HG02981 (cell line): ENCODE data around the gene TRIO.
A peak's percentile ranks its signal among the peaks of the same experiment; 100 is the strongest.

Source experiments
- ATAC-seq: cut with Tn5 transposase; IDR thresholded peaks from one replicate; pipeline ENCODE4 v1.9.1; 2021; ENCODE audit warnings: mild to moderate bottlenecking, moderate library complexity; ENCODE audit not compliant: unreplicated experiment

Gene TRIO

GRCh38 chr5:14122089-14122488 lies 21.1 kb upstream of the TRIO start:
- no peak for ATAC-seq

GRCh38 chr5:14123551-14123950 lies 19.6 kb upstream of the TRIO start:
- no peak for ATAC-seq

DNA sequence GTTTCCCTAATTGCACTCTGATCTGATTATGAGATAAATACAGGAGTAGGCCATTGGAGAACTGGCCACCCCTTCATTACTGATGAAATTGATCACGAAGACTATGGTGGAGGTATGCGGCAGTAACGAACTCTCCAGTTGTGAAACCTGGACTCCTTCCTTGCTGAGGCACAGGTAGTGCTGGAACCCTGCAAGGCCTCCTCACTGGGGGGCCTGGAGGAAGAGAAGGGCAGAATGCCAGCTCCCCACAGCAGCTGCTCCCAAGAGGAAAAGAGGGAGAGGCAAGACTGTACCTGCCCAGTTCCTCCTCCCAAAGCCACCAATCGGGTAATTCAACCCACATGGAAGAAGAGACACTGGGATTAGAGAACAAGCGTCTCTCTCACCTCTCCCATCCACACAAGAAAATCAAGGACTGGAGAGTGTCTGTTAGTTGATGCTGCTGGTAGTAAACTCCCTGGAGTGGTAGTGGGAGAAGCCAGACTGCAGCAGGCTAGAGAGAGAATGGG lies 19.1 kb upstream of the TRIO start:
- ATAC-seq, result no peak

- ATAC-seq, result no peak
These were observed 17.9 kb upstream of the TRIO start for GRCh38 chr5:14125262-14125661.

GRCh38 chr5:14127587-14127986 lies 15.6 kb upstream of the TRIO start:
- no peak for ATAC-seq

- ATAC-seq, result no peak
These were observed 15.1 kb upstream of the TRIO start for GRCh38 chr5:14128079-14128478.

DNA sequence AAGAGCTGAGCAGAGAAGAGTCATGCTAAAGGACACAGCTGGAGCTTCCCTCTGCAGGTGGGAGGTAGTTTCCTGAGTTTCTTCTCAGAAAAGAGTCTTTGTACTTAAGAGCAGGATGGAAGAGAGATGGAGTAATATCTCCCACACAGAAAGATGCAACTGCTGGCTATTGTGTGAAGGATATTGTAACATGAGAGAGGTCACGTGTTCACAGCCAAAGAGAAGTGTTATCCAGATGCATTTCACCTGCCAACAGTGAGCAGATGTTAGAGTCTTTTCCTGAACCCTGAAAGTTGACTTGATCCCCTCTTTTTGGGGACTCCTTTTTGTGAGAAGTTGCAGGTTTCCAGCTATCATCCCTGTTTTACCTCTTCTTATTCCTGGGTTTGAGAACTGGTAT lies 14.0 kb upstream of the TRIO start:
- no peak for ATAC-seq

DNA sequence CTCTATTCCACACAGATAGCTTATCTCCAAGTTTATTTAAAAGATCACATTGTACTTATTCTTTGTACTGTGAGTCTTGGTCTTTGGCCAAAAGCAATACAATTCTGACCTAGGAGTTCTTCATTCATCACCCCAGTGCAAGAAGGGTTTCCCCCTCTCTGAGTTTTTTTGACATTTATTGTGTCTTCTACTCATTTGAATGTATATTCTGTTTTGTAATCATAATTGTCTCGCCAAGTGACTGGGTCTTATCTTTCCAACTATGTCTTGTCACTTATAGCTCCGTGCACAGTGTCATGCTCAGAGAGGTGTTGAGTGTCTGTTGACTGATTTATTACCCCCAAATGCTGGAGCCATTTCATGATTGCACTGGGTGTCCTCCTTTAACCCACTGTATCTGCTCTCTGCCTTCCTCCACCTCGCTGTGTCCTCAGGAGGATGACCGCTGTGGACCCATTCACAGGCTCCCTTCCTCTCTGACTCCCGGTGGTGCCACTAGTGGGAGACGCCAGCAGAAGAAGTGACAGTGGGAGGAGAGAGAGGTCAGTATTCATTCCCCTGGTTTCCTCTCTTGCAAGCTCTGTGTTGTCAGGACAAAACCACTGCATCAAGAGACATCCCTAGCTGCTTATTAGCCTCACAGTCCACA lies 11.2 kb upstream of the TRIO start:
- no peak for ATAC-seq

- ATAC-seq, result no peak
These were observed 9.7 kb upstream of the TRIO start for GRCh38 chr5:14133394-14133793.

DNA sequence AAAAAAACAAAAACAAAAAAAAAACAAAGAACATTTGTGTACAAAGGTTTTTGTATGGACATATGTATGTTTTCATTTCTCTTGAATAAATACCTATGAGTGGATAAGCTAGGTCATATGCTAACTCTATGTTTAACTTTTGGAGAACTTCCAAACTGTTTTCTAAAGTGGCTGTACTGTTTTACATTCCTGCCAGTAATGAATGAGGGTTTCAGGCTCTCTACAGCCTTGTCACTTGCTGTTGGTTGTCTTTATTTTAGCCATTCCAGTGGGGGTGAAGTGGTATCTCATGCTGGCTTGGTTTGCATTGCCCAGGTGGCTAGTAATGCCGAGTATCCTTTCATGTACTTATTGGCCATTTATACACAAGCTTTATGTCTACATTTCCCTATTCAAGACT lies 9.1 kb upstream of the TRIO start:
- ATAC-seq, result no peak

DNA sequence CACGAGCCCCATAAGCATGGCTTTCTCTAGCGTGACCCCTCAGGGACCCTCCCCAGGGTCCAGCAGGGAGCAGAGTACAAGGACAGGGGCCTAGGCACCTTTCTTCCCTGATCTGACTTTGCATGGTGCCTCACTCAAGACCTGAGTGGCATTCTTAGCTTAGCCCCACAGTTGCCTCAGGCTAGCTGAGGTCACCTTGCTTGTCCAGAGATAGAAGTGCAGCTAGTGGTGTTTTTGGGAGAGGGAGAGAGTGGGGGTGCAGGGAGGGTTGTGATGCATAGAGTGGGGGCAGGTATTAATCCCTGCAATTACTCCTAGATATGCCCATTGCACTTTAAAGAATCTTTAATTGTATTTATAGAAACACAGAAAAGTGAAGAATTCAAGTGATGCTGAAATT lies 8.4 kb upstream of the TRIO start:
- ATAC-seq, result no peak

DNA sequence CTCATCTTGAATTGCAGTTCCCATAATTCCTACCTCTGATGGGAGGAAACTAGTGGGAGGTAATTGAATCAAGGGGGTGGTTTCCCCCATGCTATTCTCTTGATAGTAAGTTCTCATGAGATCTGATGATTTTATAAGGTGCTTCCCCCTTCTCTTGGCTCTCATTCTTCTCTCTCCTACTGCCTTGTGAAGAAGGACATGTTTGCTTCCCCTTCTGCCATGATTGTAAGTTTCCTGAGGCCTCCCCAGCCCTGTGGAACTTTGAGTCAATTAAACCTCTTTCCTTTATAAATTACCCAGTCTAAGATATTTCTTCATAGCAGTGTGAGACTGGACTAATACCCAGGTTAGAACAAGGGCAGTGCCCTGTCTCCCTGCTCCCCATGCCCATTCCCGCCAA lies 7.5 kb upstream of the TRIO start:
- no peak for ATAC-seq

GRCh38 chr5:14136228-14136627 lies 6.9 kb upstream of the TRIO start:
- no peak for ATAC-seq

- ATAC-seq, result no peak
These were observed 4.3 kb upstream of the TRIO start for GRCh38 chr5:14138608-14139540.

DNA sequence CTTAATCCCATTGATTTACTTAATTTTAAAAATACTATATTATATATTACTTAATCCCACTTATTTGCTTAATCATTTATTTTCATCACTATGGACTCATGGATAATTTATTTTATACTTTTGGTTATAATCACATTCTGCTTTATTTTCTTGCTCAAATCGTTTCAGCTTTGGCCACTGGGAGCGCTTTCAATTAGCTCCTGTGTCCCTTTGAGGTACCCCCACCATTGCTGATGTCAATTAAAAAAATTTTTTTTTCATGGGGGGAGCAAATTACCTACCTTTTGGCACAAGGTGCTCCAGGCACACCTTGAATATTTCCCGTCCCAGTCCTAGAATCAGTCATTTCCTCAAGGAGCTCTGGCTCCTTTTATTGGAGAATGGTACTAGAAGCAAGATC lies 1.4 kb upstream of the TRIO start:
- no peak for ATAC-seq

DNA sequence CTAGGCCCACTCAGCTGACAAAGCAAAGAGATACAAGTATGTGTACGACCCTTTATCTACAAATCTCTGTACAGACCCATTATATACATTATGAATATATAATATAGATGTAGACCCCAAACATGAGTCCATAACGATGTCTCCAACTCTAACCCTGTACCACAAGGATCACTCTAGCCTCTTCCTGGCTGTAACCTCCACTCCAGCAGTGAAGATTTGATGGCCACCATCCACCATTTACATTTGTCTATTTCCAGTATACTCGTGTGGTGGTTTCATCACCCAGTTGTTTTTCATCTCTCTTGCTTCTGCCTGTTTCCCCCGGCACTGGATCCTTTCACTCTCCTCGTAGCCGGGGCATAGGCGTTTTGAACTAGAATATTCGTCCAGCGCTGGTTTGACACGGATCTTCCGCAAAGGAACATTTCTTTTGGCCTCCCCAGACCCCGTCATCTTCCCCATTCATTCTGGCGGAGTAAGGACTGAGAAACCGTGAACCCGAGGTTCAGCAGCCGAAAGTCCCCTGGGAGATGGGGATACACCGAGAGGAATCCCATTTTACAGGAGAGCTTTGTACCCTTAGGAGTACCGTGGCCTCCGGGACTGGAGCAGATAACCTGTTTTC lies 828 bp upstream of the TRIO start:
- ATAC-seq, result peak; percentile 1

DNA sequence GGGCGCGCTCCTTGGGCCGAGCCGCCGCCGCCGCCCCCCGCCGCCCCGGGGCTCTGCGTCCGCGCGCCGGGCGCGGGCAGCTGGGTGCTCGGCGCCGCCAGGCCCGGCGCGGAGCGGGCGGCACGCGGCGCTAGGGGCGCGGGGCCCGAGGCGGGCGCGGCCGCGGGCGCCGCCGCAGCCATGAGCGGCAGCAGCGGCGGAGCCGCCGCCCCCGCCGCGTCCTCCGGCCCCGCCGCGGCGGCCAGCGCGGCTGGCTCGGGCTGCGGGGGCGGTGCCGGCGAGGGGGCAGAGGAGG lies 351 bp downstream of the TRIO start:
- peak; percentile 10 for ATAC-seq

DNA sequence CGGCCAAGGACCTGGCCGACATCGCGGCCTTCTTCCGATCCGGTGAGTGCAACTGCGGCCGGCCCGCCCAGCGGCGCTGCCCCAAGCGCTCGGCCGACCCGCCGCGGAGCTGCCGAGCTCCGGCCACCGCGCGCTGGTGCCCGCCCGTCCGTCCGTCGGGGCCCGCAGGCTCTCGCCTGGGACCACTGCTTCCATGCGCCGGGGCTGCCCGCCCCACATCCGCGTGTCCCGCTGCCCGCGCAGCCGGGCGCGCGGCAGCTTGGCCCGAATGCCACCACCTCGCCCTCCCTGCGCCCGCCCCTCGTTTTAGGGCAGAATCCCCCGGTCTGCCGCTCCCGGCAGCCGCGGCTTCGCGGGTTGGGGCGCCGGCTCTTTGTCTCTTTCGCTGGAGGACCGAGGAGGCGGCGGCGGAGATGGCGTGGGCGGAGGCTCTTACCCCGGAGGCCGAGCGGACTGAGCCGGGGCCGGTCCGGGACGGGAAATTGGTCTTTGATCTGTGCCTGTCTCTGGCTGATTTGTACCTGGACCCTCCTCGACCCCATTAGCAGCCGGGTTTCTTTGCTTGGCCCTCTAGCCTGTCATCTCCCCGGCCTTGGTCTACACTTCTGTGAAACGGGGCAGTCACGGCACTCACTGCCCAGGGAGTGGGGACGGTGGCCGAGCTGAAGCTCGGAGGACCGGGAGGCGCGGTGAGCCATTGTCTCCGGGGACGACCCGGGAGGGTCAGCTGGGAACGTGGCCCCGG lies 871 bp downstream of the TRIO start:
- peak; percentile 10 for ATAC-seq

- peak; percentile 45 for ATAC-seq
These were observed 1.7 kb downstream of the TRIO start for GRCh38 chr5:14144586-14145434.
